ENCODE measurements around the gene COMTD1. TPM values are rescaled to one million over a fixed set of nuclear protein-coding genes. Genes with fewer than 3 reads are reported as not detected.
A peak's percentile ranks its signal among the peaks of the same experiment; 100 is the strongest.

COMTD1 gene
- total and polyA plus RNA-seq, 2 of the 13 experiments (the other 11 are each of a cell fraction or from before 2014, with no cell fraction given), result 11.8 to 18.4 TPM

GRCh38 chr10:75235375-75236177 is at the start of gene COMTD1 (continued):
- TF ChIP-seq ZNF646 (CRISPR knock-in tag; IDR thresholded peaks at IDR 0.05) (no peak), HNF1B (CRISPR knock-in tag; IDR thresholded peaks at IDR 0.05) (peak; percentile 38), ETV5 (CRISPR knock-in tag; IDR thresholded peaks at IDR 0.05; ENCODE audit: borderline replicate concordance) (peak; percentile 76), ZNF367 (CRISPR knock-in tag; IDR thresholded peaks at IDR 0.05; ENCODE audit: borderline replicate concordance) (no peak), HOXA9 (CRISPR knock-in tag; IDR thresholded peaks at IDR 0.05; ENCODE audit: borderline replicate concordance) (no peak), MIER3 (CRISPR knock-in tag; IDR thresholded peaks at IDR 0.05; ENCODE audit: borderline replicate concordance) (no peak; the same call in 1 of the 2 replicates), ATF6 (CRISPR knock-in tag; conservative IDR thresholded peaks at IDR 0.05) (no peak; the same call in 1 of the 2 replicates), HMGXB4 (CRISPR knock-in tag; IDR thresholded peaks at IDR 0.05; ENCODE audit: borderline replicate concordance in 1 of 2, low read depth in 1 of 2) (peak; percentile 85 to 94), TBL1XR1 (IDR thresholded peaks at IDR 0.05; ENCODE audit: borderline replicate concordance, low read length, partially characterized antibody) (peak; percentile 25), MYC (CRISPR knock-in tag; IDR thresholded peaks at IDR 0.05; ENCODE audit: borderline replicate concordance) (peak; percentile 94), IRF1 (CRISPR knock-in tag; IDR thresholded peaks at IDR 0.05; ENCODE audit: low read depth) (0 out of 2 replicates have a peak, but pooled peaks have one; percentile 33), ZSCAN9 (CRISPR knock-in tag; IDR thresholded peaks at IDR 0.05; ENCODE audit: borderline replicate concordance) (no peak; the same call in 1 of the 2 replicates), ISX (CRISPR knock-in tag; conservative IDR thresholded peaks at IDR 0.05) (no peak), RAD21 (CRISPR knock-in tag; IDR thresholded peaks at IDR 0.05) (peak; percentile 100), SALL1 (CRISPR knock-in tag; IDR thresholded peaks at IDR 0.05) (peak; percentile 80)
